SK-N-SH (cell line): ENCODE results near the gene PNKD. TPM values are rescaled to one million over a fixed set of nuclear protein-coding genes. Genes with fewer than 3 reads are reported as not detected.

Experiments
- CTCF ChIA-PET: fragments of 300-600, 350-600 bp; formaldehyde crosslinking; extraction: SDS; loops from one replicate; lab custom pipeline; 2021; lab: Yijun Ruan, JAX
- POLR2A ChIA-PET: fragments of 350-600 bp; sonication (Branson Sonifier 250); formaldehyde crosslinking; extraction: SDS; loops from one replicate; lab custom pipeline; 2020; ENCODE audit warnings: antibody characterized with exemption, inconsistent platforms; lab: Yijun Ruan, JAX
- DNase-seq: peaks from one replicate; pipeline ENCODE4 v3.0.0; 2012
- H2AFZ ChIP-seq: fragments of 200-600 bp; sonication (generic); 2 replicates; pipeline ENCODE4 v1.8.1; 2016; ENCODE audit warnings: antibody characterized with exemption, mild to moderate bottlenecking, low read depth
- H3F3A ChIP-seq: fragments of 200-600 bp; sonication (generic); replicated peaks from 2 replicates; pipeline ENCODE3; 2016; ENCODE audit warnings: antibody characterized with exemption, mild to moderate bottlenecking; ENCODE audit not compliant: insufficient read depth
- H3K27ac ChIP-seq, 2 experiments: fragments of 200-500 bp in 1 of 2; fragments of 200-600 bp in 1 of 2; sonication (Bioruptor generic) in 1 of 2; sonication (generic), shearing (Covaris generic) in 1 of 2; 2 replicates each; pipeline versions ENCODE4 v1.5.1 to v1.6.1; 2014 to 2016; ENCODE audit warnings: low read depth in 2 of 2, inconsistent platforms in 1 of 2, low read length in 1 of 2, mild to moderate bottlenecking in 1 of 2, mixed read lengths in 1 of 2
- H3K27me3 ChIP-seq: fragments of 200-600 bp; sonication (generic), shearing (Covaris generic); 2 replicates; pipeline ENCODE4 v1.6.1; 2016; ENCODE audit warnings: mixed run types; ENCODE audit not compliant: insufficient read depth
- H3K36me3 ChIP-seq, 2 experiments: fragments of 200-500 bp in 1 of 2; fragments of 200-600 bp in 1 of 2; sonication (Bioruptor generic) in 1 of 2; sonication (generic) in 1 of 2; replicated peaks in 1 of 2; 2 replicates each; pipeline versions ENCODE3 to v1.5.1; 2014 to 2016; ENCODE audit warnings: low read length in 1 of 2, mild to moderate bottlenecking in 1 of 2; ENCODE audit not compliant: insufficient read depth in 2 of 2, control insufficient read depth in 1 of 2
- H3K4me1 ChIP-seq, 2 experiments: fragments of 200-500 bp in 1 of 2; fragments of 200-600 bp in 1 of 2; sonication (Bioruptor generic) in 1 of 2; sonication (generic), shearing (Covaris generic) in 1 of 2; 2 replicates each; pipeline versions ENCODE4 v1.5.1 to v1.6.1; 2014 to 2016; ENCODE audit warnings: low read depth in 1 of 2, low read length in 1 of 2, mixed run types in 1 of 2; ENCODE audit not compliant: insufficient read depth in 2 of 2, control insufficient read depth in 1 of 2
- H3K4me2 ChIP-seq: fragments of 200-600 bp; sonication (generic), shearing (Covaris generic); 2 replicates; pipeline ENCODE4 v1.6.1; 2017; ENCODE audit warnings: mixed run types
- H3K4me3 ChIP-seq, 2 experiments: fragments of 200-500 bp in 1 of 2; fragments of 200-600 bp in 1 of 2; sonication (Bioruptor generic) in 1 of 2; sonication (generic), shearing (Covaris generic) in 1 of 2; 2 replicates each; pipeline versions ENCODE4 v1.5.1 to v1.8.1; 2014 to 2016; ENCODE audit warnings: low read depth in 2 of 2, inconsistent platforms in 1 of 2, low read length in 1 of 2, mild to moderate bottlenecking in 1 of 2, mixed read lengths in 1 of 2, moderate library complexity in 1 of 2
- H3K79me2 ChIP-seq: fragments of 200-600 bp; sonication (generic); 2 replicates; pipeline ENCODE4 v1.8.1; 2017; ENCODE audit warnings: mild to moderate bottlenecking; ENCODE audit not compliant: insufficient read depth
- H3K9ac ChIP-seq: fragments of 200-600 bp; sonication (generic); 2 replicates; pipeline ENCODE4 v1.6.1; 2017; ENCODE audit warnings: mixed run types
- H3K9me2 ChIP-seq: fragments of 200-600 bp; sonication (generic); 2 replicates; pipeline ENCODE4 v1.6.1; 2017; ENCODE audit warnings: mixed run types
- H3K9me3 ChIP-seq: fragments of 200-600 bp; sonication (generic); 2 replicates; pipeline ENCODE4 v1.6.1; 2017; ENCODE audit warnings: mixed run types, mild to moderate bottlenecking, moderate library complexity
- H4K20me1 ChIP-seq: fragments of 200-600 bp; sonication (generic); 2 replicates; pipeline ENCODE4 v1.6.1; 2017; ENCODE audit warnings: mild to moderate bottlenecking, mixed run types; ENCODE audit not compliant: insufficient read depth
- FOXJ3 ChIP-seq: sonication (generic); formaldehyde crosslinking; IDR thresholded peaks from 2 replicates; pipeline ENCODE4 v1.5.1; 2020; ENCODE audit warnings: mild to moderate bottlenecking, missing genetic modification reagents
- GATA2 ChIP-seq: sonication (generic); formaldehyde crosslinking; IDR thresholded peaks from 2 replicates; pipeline ENCODE4 v1.5.0; 2020; ENCODE audit warnings: mild to moderate bottlenecking, missing genetic modification reagents
- NFIC ChIP-seq: IDR thresholded peaks from 2 replicates; pipeline ENCODE4 v1.4.0; 2012; ENCODE audit warnings: borderline replicate concordance
- NRF1 ChIP-seq: IDR thresholded peaks from 2 replicates; pipeline ENCODE4 v1.6.1; 2012; ENCODE audit warnings: low read depth, mild to moderate bottlenecking, low read length
- RFX5 ChIP-seq: IDR thresholded peaks from 2 replicates; pipeline ENCODE4 v1.6.1; 2012; ENCODE audit warnings: mild to moderate bottlenecking, improper control_type of control experiment, low read length
- SMC3 ChIP-seq: IDR thresholded peaks from 2 replicates; pipeline ENCODE4 v1.6.1; 2012; ENCODE audit warnings: low read depth, low read length, improper control_type of control experiment
- TEAD4 ChIP-seq: IDR thresholded peaks from 2 replicates; pipeline ENCODE4 v1.4.0; 2012; ENCODE audit warnings: mild to moderate bottlenecking, borderline replicate concordance; ENCODE audit not compliant: insufficient read depth
- WGBS: methylation state at CpG from one replicate; pipeline ENCODE4 v1.1.6; 2017; ENCODE audit warnings: low lambda C conversion rate; 5-methylcytosine and 5-hydroxymethylcytosine counted together
- polyA plus RNA-seq, 3 experiments: library from polyadenylated mRNA; depleted of rRNA; stranded (reverse); fragments of >200 nt; gene quantifications; 2 replicates each; pipeline ENCODE4 v1.2.3, GENCODE V29; 2012
- TF ChIP-seq, protein P1 (sequence below): IDR thresholded peaks from 2 replicates; pipeline ENCODE4 v1.6.1; 2012; ENCODE audit warnings: mild to moderate bottlenecking, low read depth, low read length, moderate library complexity
- TF ChIP-seq, protein P2 (sequence below): fragments of 200-600 bp; sonication (generic); IDR thresholded peaks from 2 replicates; pipeline ENCODE4 v1.6.1; 2017; ENCODE audit warnings: antibody characterized with exemption, mild to moderate bottlenecking, moderate library complexity
- TF ChIP-seq, protein P3 (sequence below): IDR thresholded peaks from 2 replicates; pipeline ENCODE4 v1.4.0; 2012; ENCODE audit warnings: low read depth, borderline replicate concordance
- TF ChIP-seq, protein P4 (sequence below): IDR thresholded peaks from 2 replicates; pipeline ENCODE4; 2012
- TF ChIP-seq, protein P5 (sequence below): IDR thresholded peaks from 2 replicates; pipeline ENCODE4 v1.4.0; 2012; ENCODE audit warnings: low read depth, borderline replicate concordance
- TF ChIP-seq, protein P6 (sequence below): fragments of 150-350 bp; IDR thresholded peaks from 2 replicates; pipeline ENCODE4 v1.6.1; 2016; ENCODE audit warnings: mild to moderate bottlenecking, low read depth, low read length
- TF ChIP-seq, protein P7 (sequence below): fragments of 150-350 bp; IDR thresholded peaks from 2 replicates; pipeline ENCODE4 v1.6.1; 2017; ENCODE audit warnings: antibody characterized with exemption, low read length, low read depth, borderline replicate concordance

PNKD gene
- polyA plus RNA-seq, 1 of the 3 experiments (the other 2 are of a cell fraction): 101 TPM

DNA sequence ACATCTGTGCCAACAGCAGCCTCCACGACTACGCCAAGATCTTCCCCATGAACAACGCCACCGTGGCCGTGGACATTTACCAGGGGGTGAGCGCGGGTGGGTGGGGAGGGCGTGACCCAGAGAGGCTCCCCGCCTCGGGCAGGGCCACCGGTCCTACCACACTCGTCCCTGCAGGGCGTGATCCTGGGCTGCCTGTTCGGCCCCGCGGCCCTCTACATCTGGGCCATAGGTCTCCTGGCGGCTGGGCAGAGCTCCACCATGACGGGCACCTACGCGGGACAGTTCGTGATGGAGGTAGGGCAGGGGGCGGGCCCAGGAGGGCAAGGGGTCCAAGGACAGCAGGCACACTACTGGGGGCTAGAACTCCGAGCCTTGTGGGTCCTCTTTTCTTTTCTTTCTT, 120.9 kb downstream of the PNKD start:
- H3K27me3 ChIP-seq: no peaks in the 10 kb centered on the region
- no peak overlapping the region for H3K27ac ChIP-seq
- H2AFZ ChIP-seq: no peak overlapping the region
- no peak overlapping the region for H3K9ac ChIP-seq
- no peak overlapping the region for H3K4me3 ChIP-seq
- H3K9me3 ChIP-seq: no peaks in the 10 kb centered on the region
- POLR2A ChIA-PET: no interaction called here
- H3K4me2 ChIP-seq: no peak overlapping the region
- DNase-seq: no peak
- H4K20me1 ChIP-seq: no peaks in the 10 kb centered on the region
- no peak for TF ChIP-seq TEAD4
- TF ChIP-seq, protein P1, sequence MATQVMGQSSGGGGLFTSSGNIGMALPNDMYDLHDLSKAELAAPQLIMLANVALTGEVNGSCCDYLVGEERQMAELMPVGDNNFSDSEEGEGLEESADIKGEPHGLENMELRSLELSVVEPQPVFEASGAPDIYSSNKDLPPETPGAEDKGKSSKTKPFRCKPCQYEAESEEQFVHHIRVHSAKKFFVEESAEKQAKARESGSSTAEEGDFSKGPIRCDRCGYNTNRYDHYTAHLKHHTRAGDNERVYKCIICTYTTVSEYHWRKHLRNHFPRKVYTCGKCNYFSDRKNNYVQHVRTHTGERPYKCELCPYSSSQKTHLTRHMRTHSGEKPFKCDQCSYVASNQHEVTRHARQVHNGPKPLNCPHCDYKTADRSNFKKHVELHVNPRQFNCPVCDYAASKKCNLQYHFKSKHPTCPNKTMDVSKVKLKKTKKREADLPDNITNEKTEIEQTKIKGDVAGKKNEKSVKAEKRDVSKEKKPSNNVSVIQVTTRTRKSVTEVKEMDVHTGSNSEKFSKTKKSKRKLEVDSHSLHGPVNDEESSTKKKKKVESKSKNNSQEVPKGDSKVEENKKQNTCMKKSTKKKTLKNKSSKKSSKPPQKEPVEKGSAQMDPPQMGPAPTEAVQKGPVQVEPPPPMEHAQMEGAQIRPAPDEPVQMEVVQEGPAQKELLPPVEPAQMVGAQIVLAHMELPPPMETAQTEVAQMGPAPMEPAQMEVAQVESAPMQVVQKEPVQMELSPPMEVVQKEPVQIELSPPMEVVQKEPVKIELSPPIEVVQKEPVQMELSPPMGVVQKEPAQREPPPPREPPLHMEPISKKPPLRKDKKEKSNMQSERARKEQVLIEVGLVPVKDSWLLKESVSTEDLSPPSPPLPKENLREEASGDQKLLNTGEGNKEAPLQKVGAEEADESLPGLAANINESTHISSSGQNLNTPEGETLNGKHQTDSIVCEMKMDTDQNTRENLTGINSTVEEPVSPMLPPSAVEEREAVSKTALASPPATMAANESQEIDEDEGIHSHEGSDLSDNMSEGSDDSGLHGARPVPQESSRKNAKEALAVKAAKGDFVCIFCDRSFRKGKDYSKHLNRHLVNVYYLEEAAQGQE: no peak
- no peak for TF ChIP-seq RFX5
- TF ChIP-seq, protein P2, sequence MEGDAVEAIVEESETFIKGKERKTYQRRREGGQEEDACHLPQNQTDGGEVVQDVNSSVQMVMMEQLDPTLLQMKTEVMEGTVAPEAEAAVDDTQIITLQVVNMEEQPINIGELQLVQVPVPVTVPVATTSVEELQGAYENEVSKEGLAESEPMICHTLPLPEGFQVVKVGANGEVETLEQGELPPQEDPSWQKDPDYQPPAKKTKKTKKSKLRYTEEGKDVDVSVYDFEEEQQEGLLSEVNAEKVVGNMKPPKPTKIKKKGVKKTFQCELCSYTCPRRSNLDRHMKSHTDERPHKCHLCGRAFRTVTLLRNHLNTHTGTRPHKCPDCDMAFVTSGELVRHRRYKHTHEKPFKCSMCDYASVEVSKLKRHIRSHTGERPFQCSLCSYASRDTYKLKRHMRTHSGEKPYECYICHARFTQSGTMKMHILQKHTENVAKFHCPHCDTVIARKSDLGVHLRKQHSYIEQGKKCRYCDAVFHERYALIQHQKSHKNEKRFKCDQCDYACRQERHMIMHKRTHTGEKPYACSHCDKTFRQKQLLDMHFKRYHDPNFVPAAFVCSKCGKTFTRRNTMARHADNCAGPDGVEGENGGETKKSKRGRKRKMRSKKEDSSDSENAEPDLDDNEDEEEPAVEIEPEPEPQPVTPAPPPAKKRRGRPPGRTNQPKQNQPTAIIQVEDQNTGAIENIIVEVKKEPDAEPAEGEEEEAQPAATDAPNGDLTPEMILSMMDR: no peak
- no peak for TF ChIP-seq NRF1
- TF ChIP-seq, protein P3, sequence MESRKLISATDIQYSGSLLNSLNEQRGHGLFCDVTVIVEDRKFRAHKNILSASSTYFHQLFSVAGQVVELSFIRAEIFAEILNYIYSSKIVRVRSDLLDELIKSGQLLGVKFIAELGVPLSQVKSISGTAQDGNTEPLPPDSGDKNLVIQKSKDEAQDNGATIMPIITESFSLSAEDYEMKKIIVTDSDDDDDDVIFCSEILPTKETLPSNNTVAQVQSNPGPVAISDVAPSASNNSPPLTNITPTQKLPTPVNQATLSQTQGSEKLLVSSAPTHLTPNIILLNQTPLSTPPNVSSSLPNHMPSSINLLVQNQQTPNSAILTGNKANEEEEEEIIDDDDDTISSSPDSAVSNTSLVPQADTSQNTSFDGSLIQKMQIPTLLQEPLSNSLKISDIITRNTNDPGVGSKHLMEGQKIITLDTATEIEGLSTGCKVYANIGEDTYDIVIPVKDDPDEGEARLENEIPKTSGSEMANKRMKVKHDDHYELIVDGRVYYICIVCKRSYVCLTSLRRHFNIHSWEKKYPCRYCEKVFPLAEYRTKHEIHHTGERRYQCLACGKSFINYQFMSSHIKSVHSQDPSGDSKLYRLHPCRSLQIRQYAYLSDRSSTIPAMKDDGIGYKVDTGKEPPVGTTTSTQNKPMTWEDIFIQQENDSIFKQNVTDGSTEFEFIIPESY: no peak
- TF ChIP-seq SMC3: no peak
- no peak for TF ChIP-seq FOXJ3
- TF ChIP-seq, protein P4, sequence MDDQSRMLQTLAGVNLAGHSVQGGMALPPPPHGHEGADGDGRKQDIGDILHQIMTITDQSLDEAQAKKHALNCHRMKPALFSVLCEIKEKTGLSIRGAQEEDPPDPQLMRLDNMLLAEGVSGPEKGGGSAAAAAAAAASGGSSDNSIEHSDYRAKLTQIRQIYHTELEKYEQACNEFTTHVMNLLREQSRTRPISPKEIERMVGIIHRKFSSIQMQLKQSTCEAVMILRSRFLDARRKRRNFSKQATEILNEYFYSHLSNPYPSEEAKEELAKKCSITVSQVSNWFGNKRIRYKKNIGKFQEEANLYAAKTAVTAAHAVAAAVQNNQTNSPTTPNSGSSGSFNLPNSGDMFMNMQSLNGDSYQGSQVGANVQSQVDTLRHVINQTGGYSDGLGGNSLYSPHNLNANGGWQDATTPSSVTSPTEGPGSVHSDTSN: no peak
- TF ChIP-seq, protein P5, sequence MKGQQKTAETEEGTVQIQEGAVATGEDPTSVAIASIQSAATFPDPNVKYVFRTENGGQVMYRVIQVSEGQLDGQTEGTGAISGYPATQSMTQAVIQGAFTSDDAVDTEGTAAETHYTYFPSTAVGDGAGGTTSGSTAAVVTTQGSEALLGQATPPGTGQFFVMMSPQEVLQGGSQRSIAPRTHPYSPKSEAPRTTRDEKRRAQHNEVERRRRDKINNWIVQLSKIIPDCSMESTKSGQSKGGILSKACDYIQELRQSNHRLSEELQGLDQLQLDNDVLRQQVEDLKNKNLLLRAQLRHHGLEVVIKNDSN: no peak
- TF ChIP-seq, protein P6, sequence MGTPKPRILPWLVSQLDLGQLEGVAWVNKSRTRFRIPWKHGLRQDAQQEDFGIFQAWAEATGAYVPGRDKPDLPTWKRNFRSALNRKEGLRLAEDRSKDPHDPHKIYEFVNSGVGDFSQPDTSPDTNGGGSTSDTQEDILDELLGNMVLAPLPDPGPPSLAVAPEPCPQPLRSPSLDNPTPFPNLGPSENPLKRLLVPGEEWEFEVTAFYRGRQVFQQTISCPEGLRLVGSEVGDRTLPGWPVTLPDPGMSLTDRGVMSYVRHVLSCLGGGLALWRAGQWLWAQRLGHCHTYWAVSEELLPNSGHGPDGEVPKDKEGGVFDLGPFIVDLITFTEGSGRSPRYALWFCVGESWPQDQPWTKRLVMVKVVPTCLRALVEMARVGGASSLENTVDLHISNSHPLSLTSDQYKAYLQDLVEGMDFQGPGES: no peak
- TF ChIP-seq GATA2: no peak
- no peak for TF ChIP-seq NFIC
- TF ChIP-seq, protein P7, sequence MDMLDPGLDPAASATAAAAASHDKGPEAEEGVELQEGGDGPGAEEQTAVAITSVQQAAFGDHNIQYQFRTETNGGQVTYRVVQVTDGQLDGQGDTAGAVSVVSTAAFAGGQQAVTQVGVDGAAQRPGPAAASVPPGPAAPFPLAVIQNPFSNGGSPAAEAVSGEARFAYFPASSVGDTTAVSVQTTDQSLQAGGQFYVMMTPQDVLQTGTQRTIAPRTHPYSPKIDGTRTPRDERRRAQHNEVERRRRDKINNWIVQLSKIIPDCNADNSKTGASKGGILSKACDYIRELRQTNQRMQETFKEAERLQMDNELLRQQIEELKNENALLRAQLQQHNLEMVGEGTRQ: no peak
- CTCF ChIA-PET: interaction anchor here (0.9 to 1.2 kb wide), 2 partner anchors 35 to 89 kb away, joined by 3 to 4 read pairs; partner anchors contain the start of gene CATIP
- no peaks in the 10 kb centered on the region for H3F3A ChIP-seq
- H3K36me3 ChIP-seq: no peaks in the 10 kb centered on the region
- H3K9me2 ChIP-seq: no peaks in the 10 kb centered on the region
- 84% methylated on average over 4 of the region's 23 CpGs for WGBS
- peaks cover 0 to 2% of the 10 kb centered on the region in 2 experiments; a peak in 1 of 4 replicates for H3K4me1 ChIP-seq
- H3K79me2 ChIP-seq: no peaks in the 10 kb centered on the region
